ENCODE results near the gene GMNN.

Gene GMNN

GRCh38 chr6:24825130-24825630 is 50.4 kb downstream of the GMNN start:
- H3K4me3 ChIP-seq (ENCODE audit: low read length) = no peak overlapping the region
- DNase-seq (ENCODE audit: low read depth) = peak; percentile 57
- TF ChIP-seq CTCF (IDR thresholded peaks at IDR 0.05; ENCODE audit: insufficient read depth, low read depth, low read length, missing control alignments) = no peak

GRCh38 chr6:24827162-24827561 is 52.4 kb downstream of the GMNN start:
- no peak overlapping the region for H3K4me3 ChIP-seq (ENCODE audit: low read length)
- peak; percentile 86 for DNase-seq (ENCODE audit: low read depth)
- peak; percentile 18 for TF ChIP-seq CTCF (IDR thresholded peaks at IDR 0.05; ENCODE audit: insufficient read depth, low read depth, low read length, missing control alignments)

- no peak overlapping the region for H3K4me3 ChIP-seq (ENCODE audit: low read length)
- no peak for TF ChIP-seq CTCF (IDR thresholded peaks at IDR 0.05; ENCODE audit: insufficient read depth, low read depth, low read length, missing control alignments)
- DNase-seq (ENCODE audit: low read depth) = no peak
Observed at GRCh38 chr6:24827970-24828369, 53.2 kb downstream of the GMNN start.

GRCh38 chr6:24829657-24830056 is 54.9 kb downstream of the GMNN start:
- no peak for DNase-seq (ENCODE audit: low read depth)
- no peak for TF ChIP-seq CTCF (IDR thresholded peaks at IDR 0.05; ENCODE audit: insufficient read depth, low read depth, low read length, missing control alignments)
- no peak overlapping the region for H3K4me3 ChIP-seq (ENCODE audit: low read length)

GRCh38 chr6:24831771-24832716 is 57.3 kb downstream of the GMNN start:
- DNase-seq (ENCODE audit: low read depth) = no peak
- TF ChIP-seq CTCF (IDR thresholded peaks at IDR 0.05; ENCODE audit: insufficient read depth, low read depth, low read length, missing control alignments) = no peak
- H3K4me3 ChIP-seq (ENCODE audit: low read length) = no peak overlapping the region

- no peak overlapping the region for H3K4me3 ChIP-seq (ENCODE audit: low read length)
- no peak for TF ChIP-seq CTCF (IDR thresholded peaks at IDR 0.05; ENCODE audit: insufficient read depth, low read depth, low read length, missing control alignments)
- DNase-seq (ENCODE audit: low read depth) = no peak
Observed at GRCh38 chr6:24832794-24833193, 58.1 kb downstream of the GMNN start.
